M059J (cell line): Measurements from ENCODE around the gene PHETA1. TPM values are rescaled to one million over a fixed set of nuclear protein-coding genes. Genes with fewer than 3 reads are reported as not detected.
A peak's percentile ranks its signal among the peaks of the same experiment; 100 is the strongest.
"Not testable (repeated sequence)": the region's sequence is repeated elsewhere in the genome, so short reads cannot be mapped to it uniquely, and the experiment has no call there.

ENCODE experiments used
- DNase-seq: peaks from one replicate; pipeline ENCODE4 v3.0.0-alpha.2; 2012; ENCODE audit warnings: low read depth
- total RNA-seq: library from RNA; depleted of rRNA; stranded (reverse); fragments of >200 nt; shearing (Covaris generic); gene quantifications from 2 replicates; pipeline ENCODE4 v1.2.3, GENCODE V29; 2014

PHETA1 gene
- total RNA-seq, 1 experiment from 2014 or later, result 3.9 TPM

DNA sequence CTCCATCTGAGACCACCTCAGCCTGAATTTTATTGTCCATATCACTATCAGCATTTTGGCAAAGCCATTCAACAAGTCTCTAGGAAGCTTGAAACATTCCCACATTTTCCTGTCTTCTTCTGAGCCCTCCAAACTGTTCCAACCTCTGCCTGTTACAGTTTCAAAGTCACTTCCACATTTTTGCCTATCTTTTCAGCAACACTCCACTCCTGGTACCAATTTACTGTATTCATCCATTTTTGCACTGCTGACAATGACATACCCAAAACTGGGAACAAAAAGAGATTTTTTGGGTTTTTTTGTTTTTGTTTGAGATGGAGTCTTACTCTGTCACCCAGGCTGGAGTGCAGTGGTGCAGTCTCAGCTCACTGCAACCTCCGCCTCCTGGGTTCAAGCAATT is 4.3 kb upstream of the PHETA1 start:
- not testable (repeated sequence) for DNase-seq

GRCh38 chr12:111369496-111370220 is 763 bp upstream of the PHETA1 start:
- DNase-seq, result no peak

- no peak for DNase-seq
Observed at GRCh38 chr12:111368291-111368787, 556 bp downstream of the PHETA1 start.

- DNase-seq, result no peak
Observed at GRCh38 chr12:111367661-111368221, 1.2 kb downstream of the PHETA1 start.

DNA sequence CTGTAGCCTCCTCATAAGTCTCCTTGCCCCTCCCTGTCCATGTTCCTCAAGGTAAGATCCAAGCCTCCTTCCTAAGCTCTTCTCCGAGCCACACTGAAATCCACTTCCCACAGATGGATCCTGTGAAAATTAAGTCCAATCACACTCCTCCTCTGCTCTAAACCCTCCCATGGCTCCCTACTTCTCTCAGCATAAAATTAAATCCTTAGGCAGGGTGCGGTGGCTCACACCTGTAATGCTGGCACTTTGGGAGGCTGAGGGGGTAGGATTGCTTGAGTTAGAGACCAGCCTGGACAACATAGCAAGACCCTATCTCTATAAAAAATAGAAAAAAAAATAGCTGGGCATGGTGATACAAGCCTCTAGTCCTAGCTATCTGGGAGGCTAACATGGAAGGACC is 2.3 kb downstream of the PHETA1 start:
- no peak for DNase-seq

DNA sequence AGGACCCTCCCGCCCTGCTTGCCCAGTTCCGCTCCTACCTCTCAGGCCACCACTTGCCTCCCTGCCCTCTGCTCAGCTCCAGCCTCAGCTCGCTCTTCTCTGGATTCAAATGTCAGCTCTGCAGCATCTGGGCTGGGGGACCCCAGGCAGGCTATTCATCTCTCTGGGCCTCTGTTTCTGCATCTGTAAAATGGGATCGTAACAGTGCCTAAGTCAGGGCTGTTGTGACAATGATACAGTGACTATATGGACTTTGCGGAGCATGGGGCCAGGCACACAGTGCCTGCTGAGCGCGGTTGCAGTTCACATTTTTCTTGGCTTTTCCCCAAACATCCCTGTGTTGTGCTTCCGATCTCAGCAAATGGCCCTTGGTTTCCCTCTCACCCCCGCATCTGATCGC is 2.8 kb downstream of the PHETA1 start:
- no peak for DNase-seq

- peak; percentile 55 for DNase-seq
Observed at GRCh38 chr12:111363578-111363977, 5.3 kb downstream of the PHETA1 start.

DNA sequence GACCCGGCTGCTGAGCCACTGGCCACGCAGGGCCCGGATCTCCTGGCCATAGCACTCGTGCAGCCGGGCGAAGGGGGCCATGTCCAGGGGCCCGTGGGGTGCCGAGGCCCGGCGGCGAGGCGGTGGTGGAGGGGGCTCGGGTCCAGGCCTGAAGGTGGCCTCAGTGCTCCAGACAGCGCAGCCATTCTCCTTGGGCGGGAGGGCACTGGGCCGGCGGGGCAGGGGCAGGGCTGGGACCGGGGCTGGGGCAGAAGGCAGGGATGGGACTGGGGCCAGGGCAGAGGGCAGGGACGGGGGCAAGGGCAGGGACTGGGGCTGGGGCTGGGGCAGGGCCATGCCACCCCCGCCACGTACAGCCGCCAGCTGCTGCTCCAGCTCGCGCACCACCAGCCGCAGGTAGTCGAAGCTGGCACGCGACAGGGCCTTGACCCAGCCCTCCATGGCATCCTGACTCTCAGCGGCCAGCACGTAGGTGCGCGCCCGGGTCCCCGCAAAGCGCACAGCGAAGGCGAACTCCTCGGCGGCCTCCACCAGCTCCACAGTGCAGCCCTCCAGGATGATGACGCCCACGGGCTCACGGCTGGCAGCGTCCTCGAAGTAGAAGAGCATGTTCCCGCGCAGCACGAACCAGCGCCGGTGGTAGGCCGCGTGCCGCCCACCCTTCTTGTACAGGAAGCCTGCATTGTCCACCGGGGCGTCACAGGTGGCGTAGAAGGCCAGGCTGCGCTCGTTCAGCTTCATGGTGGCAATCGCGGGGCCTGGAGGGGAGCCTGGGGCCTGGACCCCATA is 6.0 kb downstream of the PHETA1 start:
- DNase-seq, result no peak

GRCh38 chr12:111361717-111362576 is 6.9 kb downstream of the PHETA1 start:
- DNase-seq, result peak; percentile 60

DNA sequence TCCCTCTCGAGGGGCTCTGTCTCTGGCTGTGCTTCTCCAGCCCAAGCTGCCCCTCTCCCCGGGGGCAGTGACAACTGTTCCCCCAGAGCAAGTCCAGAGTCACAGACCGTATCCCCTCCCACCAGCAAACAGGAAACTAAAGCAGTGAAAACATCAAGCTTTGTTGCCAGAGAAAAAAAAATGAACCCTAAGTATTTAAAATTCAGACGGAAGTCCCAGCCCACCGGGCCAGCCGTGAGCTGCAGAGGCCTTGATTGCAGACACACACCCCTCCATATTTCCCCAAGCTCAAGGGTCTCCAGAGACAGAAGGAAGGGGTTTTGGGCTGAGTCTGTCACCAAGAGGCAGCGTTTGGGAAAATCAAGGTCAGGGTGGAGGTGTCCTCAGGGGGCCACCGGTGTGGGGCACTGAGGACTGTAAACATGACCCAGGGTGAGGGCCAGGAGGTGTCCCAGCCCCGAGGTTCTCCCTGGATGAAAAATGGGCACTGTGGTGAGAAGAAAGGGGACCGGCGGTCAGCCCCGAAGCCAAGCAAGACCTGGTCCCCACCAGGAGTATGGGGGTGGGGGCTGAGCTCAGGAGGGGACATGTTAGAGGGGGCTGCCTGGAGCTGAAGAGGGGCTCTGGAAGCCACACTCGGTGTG is 7.7 kb downstream of the PHETA1 start:
- DNase-seq, result no peak

DNA sequence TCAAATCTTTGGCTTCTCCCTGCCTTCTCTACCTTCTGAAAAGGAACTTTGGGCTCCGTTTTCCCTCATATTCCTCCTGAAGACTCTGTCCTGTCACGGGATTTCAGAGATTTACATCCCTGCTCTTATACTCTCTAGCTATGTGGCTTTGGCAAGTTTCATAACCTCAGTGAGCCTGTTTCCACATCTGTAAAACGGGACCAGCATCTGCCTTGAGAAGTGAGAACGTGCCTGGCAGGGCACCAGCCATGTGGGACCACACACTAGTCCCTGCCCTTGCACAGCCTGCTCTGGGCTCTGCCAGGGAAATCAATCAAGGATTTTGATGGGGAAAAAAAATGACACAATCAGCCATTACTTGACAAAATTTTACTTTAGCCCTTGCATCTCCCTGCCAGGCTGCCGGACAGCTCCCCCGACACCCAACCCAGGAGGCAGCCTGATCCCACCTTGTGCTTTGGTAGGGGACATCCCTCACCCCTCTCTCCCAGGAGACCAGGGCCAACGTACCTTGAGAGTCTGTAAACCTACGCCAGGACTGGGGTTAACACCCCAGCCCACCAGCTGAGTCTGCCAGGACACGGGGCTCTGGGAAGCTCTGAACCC is 8.5 kb downstream of the PHETA1 start:
- no peak for DNase-seq

DNA sequence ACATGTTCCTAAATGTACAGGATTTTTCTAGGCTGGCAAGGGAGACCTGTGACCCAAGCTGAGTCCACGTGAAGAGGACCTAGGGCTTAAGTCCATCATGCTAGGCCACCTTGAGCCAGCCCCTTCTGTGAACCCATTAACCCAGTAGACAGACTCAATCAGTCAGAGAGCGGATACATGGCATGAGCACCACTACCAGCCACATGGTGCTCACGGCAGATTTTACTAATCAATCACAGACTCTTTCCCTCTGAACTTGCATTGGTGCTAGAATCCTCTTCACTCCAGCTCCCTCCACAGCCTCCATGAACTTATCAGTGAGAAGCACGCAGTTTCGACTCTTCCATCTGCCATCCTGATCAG is 9.0 kb downstream of the PHETA1 start:
- DNase-seq, result no peak

GRCh38 chr12:111359231-111359913 is 9.5 kb downstream of the PHETA1 start:
- DNase-seq, result peak; percentile 61

GRCh38 chr12:111355201-111355925 is 13.5 kb downstream of the PHETA1 start:
- DNase-seq, result no peak

DNA sequence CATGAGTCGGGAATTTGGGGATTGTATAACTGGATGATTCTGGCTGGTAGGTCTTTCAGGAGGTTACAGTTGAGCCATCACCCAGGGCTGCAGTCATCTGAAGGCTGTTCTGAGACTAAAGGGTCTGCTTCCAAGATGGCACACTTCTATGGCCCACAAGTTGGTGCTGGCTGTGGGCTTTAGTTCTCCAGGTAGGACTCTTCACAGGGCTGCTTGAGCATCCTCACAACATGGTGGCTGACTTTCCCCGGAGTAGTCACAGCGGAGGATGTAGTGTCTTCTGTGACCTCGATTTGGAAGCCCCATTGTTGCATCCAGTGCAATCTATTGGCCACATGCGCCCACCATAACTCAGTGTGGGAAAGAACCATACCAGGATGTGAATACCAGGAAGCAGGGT is 14.4 kb downstream of the PHETA1 start:
- no peak for DNase-seq

DNA sequence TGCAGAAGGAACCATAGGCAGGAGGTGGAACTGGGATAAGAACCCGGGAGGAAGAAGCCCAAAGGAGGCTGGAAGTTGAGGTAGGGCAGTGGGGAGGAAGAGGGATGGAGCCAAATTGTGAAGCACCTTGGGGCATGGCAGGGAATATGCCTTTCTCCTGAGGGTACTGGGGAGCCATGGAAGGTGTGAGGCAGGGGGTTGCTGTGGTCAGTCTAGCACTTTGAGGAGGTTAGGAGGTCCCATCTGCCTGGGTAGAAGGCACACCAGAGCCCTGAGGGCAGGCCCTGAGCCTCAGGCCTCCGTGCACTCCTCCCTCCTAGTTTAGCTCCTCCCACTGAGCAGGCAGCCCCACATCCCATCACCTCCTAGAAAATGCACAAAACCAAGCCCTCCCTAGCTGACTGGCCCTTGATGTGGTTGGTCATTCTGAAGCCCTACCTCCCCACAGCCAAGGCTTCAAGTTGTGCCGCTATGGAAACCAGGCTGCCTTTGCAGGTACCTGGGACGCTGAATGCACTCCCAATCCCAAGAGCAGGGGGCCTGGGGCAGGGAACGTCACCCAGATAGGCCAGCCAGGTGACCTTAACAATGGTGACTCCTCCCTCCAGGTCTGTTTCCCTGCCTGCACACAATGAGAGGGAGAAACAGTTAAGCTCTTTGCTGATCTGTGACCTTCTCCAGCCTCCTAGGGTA is 15.1 kb downstream of the PHETA1 start:
- DNase-seq, result no peak

GRCh38 chr12:111353026-111353425 is 15.9 kb downstream of the PHETA1 start:
- no peak for DNase-seq

DNA sequence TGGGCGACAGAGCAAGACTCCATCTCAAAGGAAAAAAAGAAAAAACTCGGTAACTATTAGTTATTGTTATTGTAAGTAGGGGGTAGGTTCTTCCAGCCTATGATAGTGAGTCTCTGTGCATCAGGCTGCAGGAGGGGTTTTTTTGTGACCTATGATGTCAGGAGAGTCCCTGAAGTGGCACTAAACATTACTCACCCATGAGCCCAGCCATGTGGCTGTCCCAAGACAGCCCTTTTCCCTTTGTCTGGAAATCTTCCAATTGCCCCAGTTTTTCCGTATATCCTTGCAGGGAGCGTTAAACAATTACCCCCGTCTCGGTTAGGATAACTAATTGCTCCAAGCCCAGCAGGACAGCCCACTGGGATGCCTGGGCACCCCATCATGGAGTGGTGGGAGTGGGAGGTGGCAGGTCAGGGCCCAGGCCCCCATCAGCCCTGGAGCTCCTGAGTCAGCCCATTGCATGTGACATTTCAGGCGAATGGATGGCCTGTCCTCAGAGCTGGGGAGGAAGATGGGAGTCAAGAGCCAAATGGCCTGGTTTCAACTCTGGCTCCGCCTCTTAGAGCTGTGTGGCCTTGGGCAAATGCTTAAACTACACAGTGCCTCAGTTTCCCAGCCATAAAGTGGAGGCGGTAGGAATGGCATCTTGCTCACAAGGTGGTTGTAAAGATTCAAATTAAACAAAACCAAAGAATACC is 16.4 kb downstream of the PHETA1 start:
- no peak for DNase-seq
